ENCODE measurements around the gene ASCL5. TPM values are rescaled to one million over a fixed set of nuclear protein-coding genes. Genes with fewer than 3 reads are reported as not detected.
A peak's percentile ranks its signal among the peaks of the same experiment; 100 is the strongest.

Gene ASCL5
- total RNA-seq, 4 donors from 2014 or later, result not detected

GRCh38 chr1:201142849-201143725, 16.1 kb upstream of the ASCL5 start:
- 70 to 78% methylated on average over 15 to 16 of the region's 16 CpGs for WGBS, 2 donors
- intact Hi-C loops (cut with DNase I; ENCODE audit: low total_unique reads), result no loop called here
- no peak for TF ChIP-seq CTCF (IDR thresholded peaks at IDR 0.05)
- TF ChIP-seq POLR2A (IDR thresholded peaks at IDR 0.05), result no peak
- DNase-seq (ENCODE audit: low spot score in 2 of 2), result peak in 1 of 2 donors; percentile 84
- no peak overlapping the region for H3K4me3 ChIP-seq (ENCODE audit: low read depth, poor library complexity, severe bottlenecking)

- intact Hi-C loops (cut with DNase I; ENCODE audit: low total_unique reads), result no loop called here
- TF ChIP-seq POLR2A (IDR thresholded peaks at IDR 0.05) (no peak), CTCF (IDR thresholded peaks at IDR 0.05) (no peak)
- H3K4me3 ChIP-seq (ENCODE audit: low read depth, poor library complexity, severe bottlenecking), result no peak overlapping the region
- peak in 1 of 2 donors; percentile 84 for DNase-seq (ENCODE audit: low spot score in 2 of 2)
- 46 to 54% methylated on average over 16 of the region's 16 CpGs for WGBS, 2 donors
These were observed 15.2 kb upstream of the ASCL5 start for GRCh38 chr1:201142011-201142848.

- intact Hi-C loops (cut with DNase I; ENCODE audit: low total_unique reads), result no loop called here
- TF ChIP-seq CTCF (IDR thresholded peaks at IDR 0.05), result no peak
- TF ChIP-seq POLR2A (IDR thresholded peaks at IDR 0.05), result no peak
- no peak overlapping the region for H3K4me3 ChIP-seq (ENCODE audit: low read depth, poor library complexity, severe bottlenecking)
- peak in 1 of 2 donors; percentile 78 for DNase-seq (ENCODE audit: low spot score in 2 of 2)
- 95 to 96% methylated on average over 5 of the region's 5 CpGs for whole genome bisulfite sequencing, 2 donors
These were observed 14.4 kb upstream of the ASCL5 start for GRCh38 chr1:201141418-201141817.

- intact Hi-C loops (cut with DNase I; ENCODE audit: low total_unique reads), result no loop called here
- WGBS, 2 donors, result 90 to 97% methylated on average over 8 of the region's 8 CpGs
- no peak for TF ChIP-seq CTCF (IDR thresholded peaks at IDR 0.05)
- no peak for TF ChIP-seq POLR2A (IDR thresholded peaks at IDR 0.05)
- H3K4me3 ChIP-seq (ENCODE audit: low read depth, poor library complexity, severe bottlenecking), result no peak overlapping the region
- DNase-seq (ENCODE audit: low spot score in 2 of 2), result no peak
These were observed 13.9 kb upstream of the ASCL5 start for GRCh38 chr1:201140941-201141260.

- intact Hi-C loops (cut with DNase I; ENCODE audit: low total_unique reads), result no loop called here
- TF ChIP-seq POLR2A (IDR thresholded peaks at IDR 0.05), result no peak
- no peak for TF ChIP-seq CTCF (IDR thresholded peaks at IDR 0.05)
- peak in 1 of 2 donors; percentile 62 for DNase-seq (ENCODE audit: low spot score in 2 of 2)
- no peak overlapping the region for H3K4me3 ChIP-seq (ENCODE audit: low read depth, poor library complexity, severe bottlenecking)
- 83 to 89% methylated on average over 10 of the region's 10 CpGs for WGBS, 2 donors
These were observed 13.4 kb upstream of the ASCL5 start for GRCh38 chr1:201140235-201140940.
